ENCODE results near the gene SOX2.

DNA sequence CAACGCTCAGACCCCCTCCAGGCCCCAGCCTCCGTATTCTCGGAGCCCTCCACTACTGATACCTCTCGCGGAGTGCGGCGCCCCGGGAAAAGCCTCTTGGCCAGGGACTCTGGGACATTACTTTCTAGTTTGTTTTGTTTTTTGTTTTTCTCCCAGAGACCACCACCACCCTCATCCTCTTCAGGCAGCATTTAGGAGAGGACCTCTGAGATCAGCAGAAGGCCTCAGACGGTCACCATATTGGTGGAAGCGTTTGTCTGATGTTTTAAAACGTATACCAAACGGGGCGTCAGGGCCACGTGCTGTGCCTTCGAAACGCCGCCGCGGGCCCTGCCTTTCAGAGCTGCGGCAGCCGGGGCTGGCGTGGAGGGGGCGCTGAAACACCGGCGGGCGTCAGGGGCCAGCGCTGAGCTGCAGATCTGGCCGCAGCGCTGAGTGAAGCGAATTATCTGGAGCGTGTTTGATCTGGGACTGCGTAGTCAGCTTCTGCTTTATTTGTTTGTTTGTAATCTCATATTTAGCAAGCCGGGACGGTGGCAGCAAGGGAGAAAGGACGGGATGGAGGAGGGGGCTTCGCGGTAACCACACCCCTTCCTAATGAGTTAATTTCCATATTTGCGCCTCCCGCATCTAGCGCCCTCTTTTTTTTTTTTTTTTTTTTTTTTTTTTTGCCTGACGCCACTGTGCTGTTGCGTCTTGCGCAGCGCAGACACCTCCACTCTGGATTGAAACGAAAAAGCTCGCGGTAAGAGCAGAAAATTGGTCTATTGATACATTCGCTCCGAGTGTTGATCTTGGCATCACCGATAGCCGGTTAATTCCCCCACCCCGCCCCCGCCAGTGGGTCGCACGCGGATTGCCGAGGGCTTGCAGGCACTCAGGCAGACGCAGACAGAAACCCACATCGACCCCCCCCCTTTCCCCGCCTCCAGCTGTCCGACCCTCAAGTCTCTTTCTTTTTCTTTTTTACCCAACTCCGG is 14.9 kb downstream of the SOX2 start:
- no peak for TF ChIP-seq EZH2phosphoT487 (IDR thresholded peaks at IDR 0.05; ENCODE audit: low read depth)
- TF ChIP-seq, protein P1, sequence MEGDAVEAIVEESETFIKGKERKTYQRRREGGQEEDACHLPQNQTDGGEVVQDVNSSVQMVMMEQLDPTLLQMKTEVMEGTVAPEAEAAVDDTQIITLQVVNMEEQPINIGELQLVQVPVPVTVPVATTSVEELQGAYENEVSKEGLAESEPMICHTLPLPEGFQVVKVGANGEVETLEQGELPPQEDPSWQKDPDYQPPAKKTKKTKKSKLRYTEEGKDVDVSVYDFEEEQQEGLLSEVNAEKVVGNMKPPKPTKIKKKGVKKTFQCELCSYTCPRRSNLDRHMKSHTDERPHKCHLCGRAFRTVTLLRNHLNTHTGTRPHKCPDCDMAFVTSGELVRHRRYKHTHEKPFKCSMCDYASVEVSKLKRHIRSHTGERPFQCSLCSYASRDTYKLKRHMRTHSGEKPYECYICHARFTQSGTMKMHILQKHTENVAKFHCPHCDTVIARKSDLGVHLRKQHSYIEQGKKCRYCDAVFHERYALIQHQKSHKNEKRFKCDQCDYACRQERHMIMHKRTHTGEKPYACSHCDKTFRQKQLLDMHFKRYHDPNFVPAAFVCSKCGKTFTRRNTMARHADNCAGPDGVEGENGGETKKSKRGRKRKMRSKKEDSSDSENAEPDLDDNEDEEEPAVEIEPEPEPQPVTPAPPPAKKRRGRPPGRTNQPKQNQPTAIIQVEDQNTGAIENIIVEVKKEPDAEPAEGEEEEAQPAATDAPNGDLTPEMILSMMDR (IDR thresholded peaks at IDR 0.05; ENCODE audit: low read depth, low read length) = no peak

All from OCI-LY3 (cell line).